HepG2 (cell line): Measurements from ENCODE around the gene TRIM28. TPM values are rescaled to one million over a fixed set of nuclear protein-coding genes. Genes with fewer than 3 reads are reported as not detected.

ENCODE experiments used
- ATAC-seq: fragments of 200-7000 bp; cut with Tn5 transposase; 3 replicates; pipeline ENCODE4 v1.9.1; 2020; ENCODE audit warnings: mild to moderate bottlenecking, moderate library complexity
- BruUV-seq: library from RNA; stranded (reverse); fragments of 400-500 nt; replicated peaks from 2 replicates; lab custom pipeline; 2021; lab: Mats Ljungman, UMichigan
- CTCF ChIA-PET: fragments of 300-600 bp; formaldehyde crosslinking; extraction: SDS; loops from one replicate; lab custom pipeline; 2021; ENCODE audit warnings: low total read pairs, inconsistent platforms, low intra/inter-chr PET ratio; lab: Yijun Ruan, JAX
- POLR2A ChIA-PET: fragments of 350-600 bp; sonication (Branson Sonifier 250); formaldehyde crosslinking; loops from one replicate; lab custom pipeline; 2020; ENCODE audit warnings: antibody characterized with exemption, inconsistent platforms; lab: Yijun Ruan, JAX
- DNase-seq: peaks from one replicate; pipeline ENCODE4 v3.0.0-alpha.2; 2015; ENCODE audit warnings: low spot score
- FAIRE-seq: peaks from 3 replicates; lab custom pipeline; 2011; peaks lifted over from hg19 to GRCh38; lab: Jason Lieb, UNC
- H2AFZ ChIP-seq: one replicate; pipeline ENCODE4 v1.6.1; 2011; ENCODE audit warnings: low read length, inconsistent platforms
- H3K27ac ChIP-seq: fragments of 300-600 bp; 3 replicates; pipeline ENCODE4 v1.8.0; 2011; ENCODE audit warnings: mixed run types, mild to moderate bottlenecking, mixed read lengths, low read length, inconsistent platforms; ENCODE audit not compliant: insufficient read depth; ENCODE audit errors: extremely low read length
- H3K27me3 ChIP-seq, 2 experiments: fragments of 200-600 bp in 1 of 2; 2 replicates in 1 of 2; 3 replicates in 1 of 2; pipeline versions ENCODE4 v1.6.0 to v1.8.0; 2011; ENCODE audit warnings: low read length in 2 of 2, mild to moderate bottlenecking in 2 of 2, moderate library complexity in 2 of 2, inconsistent platforms in 1 of 2; ENCODE audit not compliant: insufficient read depth in 2 of 2, control insufficient read depth in 1 of 2
- H3K36me3 ChIP-seq, 2 experiments: fragments of 200-600 bp in 1 of 2; replicated peaks in 1 of 2; 2 replicates in 1 of 2; 3 replicates in 1 of 2; pipeline versions ENCODE4 v1.5.1 to v1.8.0; 2011; ENCODE audit warnings: low read length in 2 of 2, inconsistent platforms in 1 of 2; ENCODE audit not compliant: insufficient read depth in 2 of 2, control insufficient read depth in 1 of 2
- H3K4me1 ChIP-seq: 2 replicates; pipeline ENCODE4 v1.5.1; 2012; ENCODE audit warnings: low read length, inconsistent platforms; ENCODE audit not compliant: insufficient read depth
- H3K4me2 ChIP-seq: 2 replicates; pipeline ENCODE4 v1.6.0; 2011; ENCODE audit warnings: low read depth, low read length, inconsistent platforms
- H3K4me3 ChIP-seq, 3 experiments: fragments of 200-600 bp in 1 of 3; sonication (generic), shearing (Covaris generic) in 1 of 3; replicated peaks in 1 of 3; 2 replicates each; pipeline ENCODE4 v1.5.1; 2011 to 2016; ENCODE audit warnings: low read length in 3 of 3, inconsistent platforms in 2 of 3, low read depth in 2 of 3, mild to moderate bottlenecking in 2 of 3, control low read depth in 1 of 3, mixed read lengths in 1 of 3; ENCODE audit not compliant: insufficient read depth in 1 of 3
- H3K79me2 ChIP-seq: one replicate; pipeline ENCODE4 v1.6.1; 2011; ENCODE audit warnings: low read length, inconsistent platforms; ENCODE audit not compliant: insufficient read depth
- H3K9ac ChIP-seq: 2 replicates; pipeline ENCODE4 v1.6.0; 2011; ENCODE audit warnings: mild to moderate bottlenecking, low read depth, low read length, inconsistent platforms; ENCODE audit not compliant: insufficient read depth
- H3K9me3 ChIP-seq: 2 replicates; pipeline ENCODE4 v1.5.1; 2012; ENCODE audit warnings: mild to moderate bottlenecking, low read length
- H4K20me1 ChIP-seq: 2 replicates; pipeline ENCODE4 v1.6.0; 2011; ENCODE audit warnings: inconsistent platforms, mild to moderate bottlenecking, low read length, moderate library complexity; ENCODE audit not compliant: insufficient read depth
- NFKB2 ChIP-seq: sonication (generic); formaldehyde crosslinking; IDR thresholded peaks from 2 replicates; pipeline ENCODE4 v1.4.0; 2020; ENCODE audit warnings: missing genetic modification reagents, borderline replicate concordance
- NFYB ChIP-seq: sonication (generic); formaldehyde crosslinking; IDR thresholded peaks from 2 replicates; pipeline ENCODE4 v1.4.0; 2020; ENCODE audit warnings: missing genetic modification reagents
- ZNF580 ChIP-seq: IDR thresholded peaks from 2 replicates; pipeline ENCODE4 v1.6.1; 2016; ENCODE audit warnings: low read depth, borderline replicate concordance
- WGBS: methylation state at CpG from one replicate; pipeline ENCODE4 v1.1.6; 2017; ENCODE audit warnings: low lambda C conversion rate; 5-methylcytosine and 5-hydroxymethylcytosine counted together
- in situ Hi-C: cut with HindIII; loops from 2 replicates; pipeline ENCODE4 v1.10.0; 2017; ENCODE audit warnings: low pct_unique_long_range_greater_than_20kb; ENCODE audit not compliant: extremely low pct_ligation_motif_present
- intact Hi-C: fragments of 100-400 bp; cut with micrococcal nuclease; formaldehyde crosslinking; loops from one replicate; pipeline ENCODE4 v1.10.0; 2022; ENCODE audit not compliant: unreplicated experiment
- polyA plus RNA-seq, 8 experiments: library from polyadenylated mRNA; depleted of rRNA in 3 of 8; stranded (reverse) in 7 of 8; unstranded in 1 of 8; fragments of >200 nt; fragmentation: Illumina TruSeq in 4 of 8; extraction: Trizol in 4 of 8; gene quantifications; 2 replicates each; pipeline versions ENCODE4 v1.2.1 to v1.2.3, GENCODE V29; 2011 to 2016; ENCODE audit warnings: low read depth in 4 of 8, missing spikeins in 1 of 8, mixed read lengths in 1 of 8; ENCODE audit not compliant: insufficient read depth in 1 of 8
- total RNA-seq, 5 experiments: library from RNA; depleted of rRNA; stranded (reverse); fragments of >200 nt; fragmentation: Illumina TruSeq; extraction: Trizol; gene quantifications; 2 replicates each; pipeline ENCODE4 v1.2.3, GENCODE V29; 2016; ENCODE audit warnings: low read depth in 1 of 5

Gene TRIM28
- total and polyA plus RNA-seq, 2 of the 13 experiments (the other 11 are each of a cell fraction or from before 2014, with no cell fraction given) = 361 to 439 TPM

GRCh38 chr19:58556622-58557220 lies 12.9 kb downstream of the TRIM28 start:
- no peaks in the 10 kb centered on the region for H3K27me3 ChIP-seq
- FAIRE-seq = no peak
- H3K36me3 ChIP-seq = peaks cover 9 to 18% of the 10 kb centered on the region in 2 experiments
- CTCF ChIA-PET = no interaction called here
- in situ Hi-C loops (no loop called here), intact Hi-C loops (no loop called here)
- no peak for DNase-seq
- H3K4me3 ChIP-seq = peak overlapping the region; percentile 81 to 84 (median 84); a peak in 5 of 6 replicates
- H3K9me3 ChIP-seq = no peaks in the 10 kb centered on the region
- WGBS = 63% methylated on average over 7 of the region's 10 CpGs
- no peak overlapping the region for H2AFZ ChIP-seq
- BruUV-seq = no TSS peak
- ATAC-seq = no peak
- peaks cover 34% of the 10 kb centered on the region for H3K79me2 ChIP-seq
- peaks cover 43% of the 10 kb centered on the region for H3K4me1 ChIP-seq
- no peaks in the 10 kb centered on the region for H4K20me1 ChIP-seq
- no peak for TF ChIP-seq ZNF580
- POLR2A ChIA-PET = interaction anchor here (0.7 kb wide), 1 partner anchor 13 kb away, joined by 4 read pairs; the partner anchor contains the start of gene TRIM28
- H3K4me2 ChIP-seq = peak overlapping the region; percentile 92
- H3K27ac ChIP-seq = no peak overlapping the region
- H3K9ac ChIP-seq = peak overlapping the region; percentile 98

DNA sequence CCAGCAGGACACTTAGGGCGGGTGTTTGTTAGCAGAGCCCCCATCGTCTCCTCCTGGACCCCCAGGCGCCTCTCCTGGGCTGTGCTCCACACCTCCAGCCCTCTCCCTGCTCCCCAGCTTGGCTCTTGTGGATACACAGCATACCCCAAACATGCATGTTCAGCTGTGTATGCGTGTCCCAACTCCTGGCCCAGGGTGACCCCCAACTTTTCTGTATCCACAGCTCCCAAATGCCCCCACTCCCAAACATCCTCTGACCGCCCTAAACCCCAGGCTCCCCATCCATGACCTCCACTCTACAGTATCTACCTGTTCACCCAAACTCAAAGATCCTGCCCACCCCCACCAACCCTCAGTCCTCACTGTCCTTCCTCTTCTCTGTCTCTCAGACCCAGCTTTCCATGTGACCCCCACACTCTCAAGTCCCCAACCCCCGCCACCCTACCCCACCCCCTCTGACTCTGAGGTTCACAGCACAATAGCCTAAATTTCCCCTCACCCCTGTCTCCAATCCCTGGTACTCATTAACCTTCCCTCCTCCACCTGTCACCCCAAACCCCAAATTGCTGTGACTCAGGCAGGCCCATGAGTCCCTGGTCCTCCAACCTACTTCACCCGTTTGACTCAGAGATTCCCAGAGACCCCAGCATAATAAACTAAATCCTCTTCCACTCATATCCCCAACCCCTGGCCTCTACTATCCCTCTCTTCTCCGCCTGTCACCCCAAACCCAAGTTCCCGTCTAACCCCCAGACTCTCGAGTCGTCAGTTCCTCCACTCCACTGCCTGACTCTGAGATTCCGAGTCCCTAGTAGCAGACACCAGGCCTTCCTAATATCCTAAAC lies 13.6 kb downstream of the TRIM28 start:
- peaks cover 9 to 12% of the 10 kb centered on the region in 2 experiments; a peak in 4 of 5 replicates for H3K36me3 ChIP-seq
- peaks cover 34% of the 10 kb centered on the region for H3K79me2 ChIP-seq
- peak overlapping the region; percentile 98 for H3K9ac ChIP-seq
- H2AFZ ChIP-seq = no peak overlapping the region
- FAIRE-seq (no peak), ATAC-seq (no peak), DNase-seq (no peak)
- H3K4me2 ChIP-seq = peak overlapping the region; percentile 92
- no peak for TF ChIP-seq NFYB
- TF ChIP-seq NFKB2 (CRISPR knock-in tag) = 0 out of 2 replicates have a peak, but pooled peaks have one; percentile 29
- intact Hi-C loops = no loop called here
- ChIA-PET CTCF (no interaction called here), POLR2A (interaction anchor here (0.7 to 3.9 kb wide), 3 partner anchors 14 to 18 kb away, joined by 4 to 42 read pairs (median 30); partner anchors contain the start of gene TRIM28)
- peak overlapping the region; percentile 72 for H3K27ac ChIP-seq
- H3K27me3 ChIP-seq = no peaks in the 10 kb centered on the region
- in situ Hi-C loops = no loop called here
- WGBS = 40% methylated on average over 12 of the region's 12 CpGs
- H4K20me1 ChIP-seq = no peaks in the 10 kb centered on the region
- BruUV-seq = no TSS peak
- peak overlapping the region; percentile 81 to 84 (median 84) for H3K4me3 ChIP-seq
- H3K9me3 ChIP-seq = no peaks in the 10 kb centered on the region
- peaks cover 43% of the 10 kb centered on the region for H3K4me1 ChIP-seq
